HG03460 (cell line): ENCODE measurements around the gene GPR68.
"Not testable (repeated sequence)": the region's sequence is repeated elsewhere in the genome, so short reads cannot be mapped to it uniquely, and the experiment has no call there.

Experiments
- ATAC-seq: cut with Tn5 transposase; IDR thresholded peaks from one replicate; pipeline ENCODE4 v1.9.1; 2021; ENCODE audit not compliant: unreplicated experiment

Gene GPR68

GRCh38 chr14:91273273-91273884 is 28.9 kb upstream of the GPR68 start:
- no peak for ATAC-seq

- no peak for ATAC-seq
These were observed 28.1 kb upstream of the GPR68 start for GRCh38 chr14:91272341-91273272.

- ATAC-seq, result no peak
These were observed 27.1 kb upstream of the GPR68 start for GRCh38 chr14:91271639-91272038.

GRCh38 chr14:91270619-91271018 is 26.1 kb upstream of the GPR68 start:
- no peak for ATAC-seq

- ATAC-seq, result no peak
These were observed 25.7 kb upstream of the GPR68 start for GRCh38 chr14:91270188-91270587.

GRCh38 chr14:91269076-91269991 is 24.8 kb upstream of the GPR68 start:
- ATAC-seq, result no peak

- no peak for ATAC-seq
These were observed 23.5 kb upstream of the GPR68 start for GRCh38 chr14:91267965-91268437.

- ATAC-seq, result not testable (repeated sequence)
These were observed 21.8 kb upstream of the GPR68 start for GRCh38 chr14:91266276-91266675.

- ATAC-seq, result no peak
These were observed 20.9 kb upstream of the GPR68 start for GRCh38 chr14:91265404-91265803.

- no peak for ATAC-seq
These were observed 19.9 kb upstream of the GPR68 start for GRCh38 chr14:91264151-91265150.

GRCh38 chr14:91263329-91263728 is 18.8 kb upstream of the GPR68 start:
- ATAC-seq, result no peak

- no peak for ATAC-seq
These were observed 17.6 kb upstream of the GPR68 start for GRCh38 chr14:91261986-91262549.

GRCh38 chr14:91261115-91261514 is 16.6 kb upstream of the GPR68 start:
- no peak for ATAC-seq

- ATAC-seq, result no peak
These were observed 14.4 kb upstream of the GPR68 start for GRCh38 chr14:91258876-91259275.

- no peak for ATAC-seq
These were observed 13.6 kb upstream of the GPR68 start for GRCh38 chr14:91258011-91258618.

GRCh38 chr14:91257328-91258010 is 13.0 kb upstream of the GPR68 start:
- no peak for ATAC-seq

GRCh38 chr14:91256661-91257060 is 12.2 kb upstream of the GPR68 start:
- no peak for ATAC-seq

- no peak for ATAC-seq
These were observed 10.7 kb upstream of the GPR68 start for GRCh38 chr14:91255026-91255695.
